CD4-positive, alpha-beta T cell treated with Interleukin-6 at 100 ng/mL for 8 hours (primary cell): ENCODE results near the gene CCDC74B.
"Not testable (repeated sequence)": the region's sequence is repeated elsewhere in the genome, so short reads cannot be mapped to it uniquely, and the experiment has no call there.

ENCODE experiments used
- DNase-seq: peaks from one replicate; pipeline ENCODE4 v3.0.0-alpha.2; 2020; ENCODE audit warnings: mixed read lengths, low spot score

The CCDC74B gene

GRCh38 chr2:130165293-130166016, 20.5 kb upstream of the CCDC74B start:
- DNase-seq, result no peak

- DNase-seq, result no peak
Measured at GRCh38 chr2:130162968-130163367, 18.1 kb upstream of the CCDC74B start.

GRCh38 chr2:130162486-130162885, 17.6 kb upstream of the CCDC74B start:
- DNase-seq, result not testable (repeated sequence)

GRCh38 chr2:130160838-130161705, 16.2 kb upstream of the CCDC74B start:
- not testable (repeated sequence) for DNase-seq

- no peak for DNase-seq
Measured at GRCh38 chr2:130160131-130160530, 15.2 kb upstream of the CCDC74B start.

GRCh38 chr2:130159376-130159775, 14.5 kb upstream of the CCDC74B start:
- not testable (repeated sequence) for DNase-seq

GRCh38 chr2:130158631-130159030, 13.7 kb upstream of the CCDC74B start:
- DNase-seq, result no peak

- DNase-seq, result not testable (repeated sequence)
Measured at GRCh38 chr2:130157825-130158514, 13.1 kb upstream of the CCDC74B start.

- DNase-seq, result not testable (repeated sequence)
Measured at GRCh38 chr2:130157354-130157753, 12.4 kb upstream of the CCDC74B start.

GRCh38 chr2:130156624-130157004, 11.7 kb upstream of the CCDC74B start:
- DNase-seq, result no peak

GRCh38 chr2:130155956-130156623, 11.2 kb upstream of the CCDC74B start:
- not testable (repeated sequence) for DNase-seq

GRCh38 chr2:130154773-130155765, 10.2 kb upstream of the CCDC74B start:
- DNase-seq, result no peak

GRCh38 chr2:130154423-130154770, 9.5 kb upstream of the CCDC74B start:
- DNase-seq, result not testable (repeated sequence)

GRCh38 chr2:130153721-130154422, 9.0 kb upstream of the CCDC74B start:
- DNase-seq, result not testable (repeated sequence)

- no peak for DNase-seq
Measured at GRCh38 chr2:130152816-130153595, 8.1 kb upstream of the CCDC74B start.

GRCh38 chr2:130152136-130152815, 7.4 kb upstream of the CCDC74B start:
- not testable (repeated sequence) for DNase-seq

- DNase-seq, result not testable (repeated sequence)
Measured at GRCh38 chr2:130151145-130151512, 6.2 kb upstream of the CCDC74B start.

- no peak for DNase-seq
Measured at GRCh38 chr2:130150181-130151144, 5.6 kb upstream of the CCDC74B start.
